Thyroid gland (tissue), 4 donors: Measurements from ENCODE around the gene RHBDF1.

Experiments used
- CTCF ChIP-seq, 6 experiments: fragments of 200-600 bp in 3 of 6; fragments of 450-650 bp in 3 of 6; sonication (generic) in 3 of 6; IDR thresholded peaks; one replicate each; pipeline ENCODE4 v1.5.1; 2016 to 2019; ENCODE audit warnings: antibody characterized with exemption in 6 of 6, mild to moderate bottlenecking in 2 of 6, inconsistent platforms in 1 of 6, moderate library complexity in 1 of 6
- POLR2A ChIP-seq, 2 donors: fragments of 450-650 bp; IDR thresholded peaks; one replicate each; pipeline ENCODE4 v1.6.1; 2017; ENCODE audit warnings: antibody characterized with exemption in 2 of 2, mild to moderate bottlenecking in 2 of 2, moderate library complexity in 1 of 2

DNA sequence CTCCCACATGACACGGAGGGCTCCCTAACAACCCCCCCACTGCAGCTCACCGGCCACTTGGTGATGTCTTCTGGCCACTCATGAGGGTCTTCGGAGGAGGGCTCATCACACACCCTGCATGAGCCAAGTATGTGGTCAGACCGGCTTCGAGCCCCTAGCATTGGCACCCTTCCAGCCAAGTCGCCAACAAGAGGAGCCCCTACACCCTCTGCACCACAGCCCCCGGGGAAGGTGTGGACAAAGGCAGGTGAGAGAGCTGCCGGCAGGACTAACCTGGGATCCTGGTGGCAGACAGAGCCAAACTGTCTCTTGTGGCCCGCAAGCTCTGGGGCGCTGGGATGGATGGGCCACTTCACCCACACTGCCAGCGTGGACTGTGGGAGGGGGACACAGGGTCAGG, 12.3 kb downstream of the RHBDF1 start:
- TF ChIP-seq CTCF (IDR thresholded peaks at IDR 0.05), result no peak
- no peak for TF ChIP-seq POLR2A (IDR thresholded peaks at IDR 0.05)
